GM18907 (cell line): ENCODE results near the gene CACHD1.

ENCODE experiments used
- ATAC-seq: cut with Tn5 transposase; IDR thresholded peaks from one replicate; pipeline ENCODE4 v1.9.1; 2021; ENCODE audit warnings: mild to moderate bottlenecking, moderate library complexity; ENCODE audit not compliant: unreplicated experiment

The CACHD1 gene

DNA sequence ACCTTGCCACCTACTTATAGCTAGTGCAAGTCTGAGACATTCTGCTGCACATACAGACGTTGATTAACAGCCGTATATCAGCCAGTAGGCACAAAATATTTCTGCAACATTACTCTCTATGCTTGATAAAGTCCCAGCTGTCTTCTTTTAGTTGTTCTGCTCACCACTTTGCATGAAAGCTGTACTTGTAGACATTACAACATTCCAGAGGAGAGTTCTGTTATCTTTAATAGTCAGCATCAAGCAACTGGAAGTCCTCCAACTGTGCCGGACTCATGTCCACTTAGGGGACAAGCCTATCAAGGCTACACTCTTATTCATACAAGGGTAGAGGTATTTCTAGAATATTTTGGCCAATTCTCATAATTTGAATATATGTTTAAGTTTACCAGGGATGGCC is 50.0 kb downstream of the CACHD1 start:
- no peak for ATAC-seq

DNA sequence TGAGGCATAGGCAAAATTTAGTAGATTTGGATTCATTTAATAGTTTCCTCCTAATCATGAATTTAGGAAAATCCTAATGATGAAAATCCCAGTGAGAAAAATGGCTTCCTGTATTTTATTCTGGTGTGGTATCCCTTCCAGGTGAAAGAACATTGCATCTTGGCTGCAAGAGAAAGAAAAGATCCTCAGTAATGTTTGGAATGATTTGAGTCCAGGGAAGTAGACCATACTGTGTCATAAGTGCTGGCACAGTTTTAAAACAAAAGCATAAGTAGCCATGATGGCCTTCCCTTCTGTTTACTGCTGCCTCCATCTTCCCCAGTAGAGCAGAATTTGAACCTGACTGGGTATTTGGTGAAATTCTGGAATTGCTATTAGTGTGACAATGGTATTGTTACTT is 52.8 kb downstream of the CACHD1 start:
- ATAC-seq = no peak

DNA sequence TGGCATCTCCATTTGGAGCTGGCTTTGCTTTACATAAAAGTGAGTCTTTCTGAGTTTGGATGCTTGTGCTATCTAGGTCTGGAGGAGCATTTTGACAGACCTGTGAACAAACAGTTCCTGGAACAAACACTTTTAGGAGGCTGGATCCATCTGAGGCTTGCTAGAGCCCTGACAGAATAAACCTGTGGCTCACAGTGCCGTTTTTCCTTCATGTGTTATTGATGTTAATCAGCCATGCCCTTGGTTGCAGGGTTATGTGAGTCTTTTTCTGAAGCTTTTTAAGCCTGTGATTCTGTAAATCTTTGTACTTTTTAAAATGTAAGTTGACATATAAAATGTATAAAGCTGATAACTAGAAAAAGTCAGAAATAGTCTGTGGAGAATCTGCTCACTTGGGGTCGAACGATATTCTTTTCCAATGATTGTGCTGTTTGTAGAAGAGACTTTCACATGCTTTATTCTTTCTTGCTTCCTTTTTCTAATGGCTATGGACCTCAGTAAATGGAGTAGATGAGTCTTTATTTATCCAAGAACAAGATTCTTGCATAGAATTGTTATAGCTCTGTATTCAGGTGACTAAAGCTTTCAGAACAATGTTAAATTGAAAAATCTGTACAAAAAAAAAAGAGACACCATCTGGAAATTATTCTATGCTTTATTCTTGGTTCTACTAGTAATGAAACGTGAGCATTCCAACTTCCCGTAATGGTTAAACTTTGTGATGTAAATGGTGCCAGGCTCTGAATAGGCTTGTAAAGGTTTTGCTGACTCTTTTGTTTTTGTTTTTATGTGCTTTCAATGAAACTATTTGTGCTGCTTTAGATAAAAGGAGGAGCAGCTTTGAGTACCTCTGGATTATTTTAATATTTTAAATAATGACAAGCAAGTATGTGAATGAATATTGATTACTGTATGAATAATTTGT is 53.7 kb downstream of the CACHD1 start:
- no peak for ATAC-seq

DNA sequence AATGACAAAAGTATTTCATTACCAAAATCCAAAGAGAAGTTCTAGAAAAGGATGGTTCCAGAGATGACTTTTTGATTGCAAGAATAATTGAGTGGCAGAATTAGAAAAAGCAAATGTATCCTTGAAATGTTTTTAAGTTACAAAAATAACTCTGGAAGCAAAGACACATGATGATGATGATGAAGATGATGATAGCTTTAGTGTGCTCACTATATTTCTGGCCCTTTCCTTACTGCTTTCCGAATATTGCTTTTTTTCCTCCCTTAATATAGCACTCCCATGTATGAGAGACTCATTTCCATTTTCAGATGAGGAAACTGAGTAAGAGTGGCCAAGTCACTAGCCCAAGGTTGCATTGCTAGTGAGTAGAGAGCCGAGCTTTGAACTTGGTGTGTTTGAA is 54.7 kb downstream of the CACHD1 start:
- no peak for ATAC-seq

DNA sequence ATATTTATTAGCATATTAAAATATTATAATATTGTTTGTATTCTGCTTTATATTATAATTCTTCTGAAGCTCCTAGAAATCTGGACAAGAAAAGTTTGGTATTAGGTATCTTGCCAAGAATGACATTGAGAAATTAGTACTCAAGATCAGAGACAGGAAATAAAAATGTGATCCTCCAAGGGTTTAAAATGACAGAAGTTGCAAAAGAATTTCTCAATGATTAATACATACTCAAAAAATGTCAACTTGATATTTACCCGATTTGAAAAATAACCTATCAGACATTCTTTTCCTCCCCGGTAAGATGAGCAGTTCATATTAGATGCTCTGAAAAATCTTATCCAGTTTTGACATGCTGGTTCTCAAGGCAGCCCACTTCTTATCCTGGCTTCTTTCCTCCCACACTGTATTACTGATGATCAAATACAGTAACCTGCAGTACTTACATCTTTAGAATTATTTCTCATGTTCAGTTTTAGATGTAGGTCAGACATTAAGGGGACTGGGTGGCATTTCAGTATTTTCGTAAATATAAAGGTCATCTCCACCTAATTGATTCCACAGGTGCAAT is 55.3 kb downstream of the CACHD1 start:
- ATAC-seq = no peak

DNA sequence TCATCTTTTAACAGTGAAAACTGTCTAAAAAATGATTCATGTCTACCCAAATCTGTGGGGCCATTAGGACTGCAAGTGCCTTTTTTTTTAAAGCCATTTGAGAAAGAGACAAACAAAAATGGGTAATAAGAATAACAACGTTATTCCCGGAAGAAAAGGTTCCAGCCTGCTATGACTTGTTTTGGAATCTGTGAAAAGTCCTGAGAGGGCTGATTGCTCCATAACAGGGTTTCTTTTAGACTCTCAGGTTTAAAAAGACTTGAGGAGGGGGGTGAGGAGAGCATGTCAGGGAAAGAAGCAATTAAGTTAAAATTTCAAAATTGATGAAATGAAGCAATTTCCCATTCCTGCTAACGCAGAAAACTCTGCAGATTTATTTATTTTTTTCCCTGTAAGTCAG is 56.4 kb downstream of the CACHD1 start:
- ATAC-seq = no peak

DNA sequence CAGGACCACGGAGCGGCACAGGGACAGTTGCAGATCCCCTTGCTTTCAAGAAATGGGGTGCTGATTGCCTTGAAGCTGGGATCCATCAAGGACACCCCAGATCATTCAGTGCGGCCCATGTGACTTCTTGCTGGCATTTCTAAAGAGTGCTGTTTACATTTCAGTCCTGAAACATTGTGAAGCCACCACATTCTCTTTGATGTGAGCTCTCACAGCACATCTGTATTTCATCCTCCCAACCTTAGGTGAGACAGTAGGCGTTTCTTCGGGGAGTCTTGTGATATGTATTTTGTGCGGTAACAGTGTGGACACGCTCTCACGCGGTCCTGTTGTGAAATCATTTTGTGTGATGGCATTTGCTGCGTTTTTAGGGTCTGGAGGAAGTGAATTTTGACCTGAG is 57.2 kb downstream of the CACHD1 start:
- ATAC-seq = no peak

DNA sequence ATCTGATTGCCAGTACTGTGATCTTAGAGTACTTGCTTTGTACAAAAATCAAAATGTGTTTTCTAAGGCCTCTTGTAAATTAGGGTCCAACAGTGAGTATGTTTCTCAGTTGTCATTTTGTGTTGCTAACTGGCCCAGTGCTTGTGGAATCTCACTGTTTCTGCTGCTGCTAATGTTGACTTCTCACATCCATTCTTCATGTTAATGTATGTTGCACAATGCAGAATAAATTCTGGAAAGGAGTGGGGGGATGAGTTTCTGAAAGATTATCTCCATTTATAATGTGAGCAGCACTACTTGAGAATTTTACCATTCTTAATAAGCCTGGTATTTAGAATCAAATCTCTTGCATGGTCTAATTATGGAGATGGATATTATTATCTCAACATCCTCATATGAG is 57.9 kb downstream of the CACHD1 start:
- ATAC-seq = no peak

DNA sequence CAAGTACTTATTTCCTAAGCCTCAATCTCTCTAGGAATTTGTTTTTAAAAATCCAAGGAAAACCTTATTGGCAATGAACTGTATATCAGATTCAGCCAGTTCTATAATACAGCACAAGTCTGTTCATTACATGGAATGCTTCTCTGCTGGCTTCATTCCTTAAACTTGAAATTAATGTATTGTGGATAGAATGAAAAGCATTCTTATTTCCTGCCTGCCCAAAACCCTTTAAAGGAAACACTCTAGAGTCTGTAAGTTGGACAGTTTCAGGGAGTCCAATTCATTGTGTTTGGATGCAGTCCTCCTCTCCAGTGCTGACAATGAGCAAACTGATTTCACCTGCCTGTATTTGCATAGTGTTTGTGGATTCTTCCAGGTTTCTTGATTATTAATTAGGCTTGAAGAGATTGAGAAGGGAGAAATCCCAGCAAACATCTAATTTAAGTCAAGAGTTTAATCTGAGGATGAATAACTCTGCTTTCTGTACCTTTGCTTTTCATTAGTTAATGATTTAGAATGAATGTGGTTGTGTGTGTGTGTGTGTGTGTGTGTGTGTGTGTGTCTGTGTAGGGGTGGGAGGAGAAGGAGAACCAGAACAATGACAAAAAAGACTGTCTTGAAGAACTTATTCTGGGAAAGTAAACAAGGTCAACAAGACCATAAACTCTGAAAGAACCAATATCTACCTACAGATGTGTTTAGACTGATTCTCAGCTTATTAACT is 61.2 kb downstream of the CACHD1 start:
- no peak for ATAC-seq

DNA sequence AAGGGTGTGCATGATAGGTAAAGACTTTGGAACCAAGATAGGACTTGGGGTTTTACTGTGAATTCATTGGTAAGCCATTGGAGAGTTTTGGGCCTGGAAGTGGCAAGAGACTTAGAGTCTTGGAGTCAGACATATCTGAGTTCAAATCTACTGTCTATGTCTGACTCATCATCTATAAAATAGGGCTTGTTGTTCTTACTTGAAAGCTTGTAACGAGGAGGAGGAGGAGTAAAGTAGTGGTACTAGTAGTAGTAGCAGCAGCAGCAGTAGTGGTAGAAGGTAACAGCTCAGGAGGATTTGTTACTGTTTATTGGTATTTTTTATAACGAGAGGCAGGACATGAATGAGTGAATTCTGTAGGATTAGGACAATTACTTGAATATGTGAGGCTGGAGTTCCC is 62.7 kb downstream of the CACHD1 start:
- no peak for ATAC-seq

DNA sequence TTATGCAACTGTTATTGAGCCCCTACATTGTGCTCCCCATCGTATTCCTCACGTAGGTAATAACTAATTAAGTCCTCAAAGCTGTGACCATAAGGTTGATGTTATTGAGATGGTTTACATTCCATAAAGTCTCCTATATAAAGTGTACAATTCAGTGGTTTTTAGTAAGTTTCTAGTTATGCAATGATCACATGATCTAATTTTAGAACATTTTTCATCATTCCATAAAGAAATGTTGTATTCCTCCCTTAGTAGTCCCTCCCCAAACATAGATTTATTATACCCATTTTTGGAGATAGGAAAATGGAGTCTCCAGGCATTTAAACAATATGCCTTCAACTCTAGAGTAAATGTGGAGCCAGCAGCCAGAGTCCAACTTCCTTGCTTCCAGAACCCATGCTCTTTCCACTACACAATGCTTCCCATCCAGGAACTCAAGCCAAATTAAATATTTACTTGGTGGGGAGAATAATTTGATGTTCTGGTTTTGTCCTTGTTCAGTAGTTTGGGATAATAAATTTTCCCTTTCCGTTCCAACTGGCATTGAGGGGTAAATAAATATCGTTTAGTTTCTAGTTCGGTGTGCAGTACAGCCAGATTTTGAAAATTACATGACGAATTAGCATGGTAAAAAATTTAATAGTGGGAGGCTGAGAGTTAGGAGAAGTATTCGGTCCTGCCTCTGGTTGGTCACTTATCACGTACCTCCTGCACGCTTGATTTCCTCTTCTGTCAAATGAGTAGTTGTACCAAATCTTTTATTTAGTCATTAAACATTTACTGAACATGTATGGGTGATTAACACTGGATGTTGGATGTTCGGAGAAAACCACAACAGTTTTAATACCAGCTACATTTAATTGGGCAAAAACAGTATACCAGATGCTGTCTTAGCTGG is 66.3 kb downstream of the CACHD1 start:
- ATAC-seq = no peak

DNA sequence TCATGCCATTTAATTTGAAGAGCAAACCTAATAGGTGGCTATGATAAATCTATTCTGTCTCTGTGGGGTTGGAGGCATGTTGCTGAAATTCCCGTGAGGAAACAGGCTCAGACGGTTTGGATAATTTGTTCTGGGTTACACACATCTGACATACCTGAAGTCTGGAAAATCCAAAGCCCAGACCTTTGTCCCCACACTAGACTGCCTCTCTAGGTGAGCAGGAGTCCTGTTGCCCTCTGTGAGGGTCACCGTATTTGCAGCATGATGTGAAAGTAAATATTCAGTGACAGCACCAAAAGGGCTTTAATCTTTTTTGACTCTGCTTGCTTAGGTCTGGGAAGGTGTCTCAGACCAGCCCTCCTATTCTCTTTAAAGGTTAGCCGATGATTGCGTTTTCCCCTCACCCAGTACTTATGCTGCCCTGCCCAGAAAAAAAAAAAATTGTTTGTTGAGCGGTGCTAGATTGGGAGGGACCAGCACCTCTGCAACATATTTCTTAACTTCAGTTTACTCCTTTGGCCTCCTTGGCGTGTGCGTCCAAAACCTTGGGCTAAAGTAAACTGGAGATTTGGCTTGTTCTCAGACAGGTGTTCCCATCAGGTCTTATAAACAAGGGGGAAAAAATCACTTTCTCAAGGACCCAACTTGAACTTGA is 67.0 kb downstream of the CACHD1 start:
- no peak for ATAC-seq

DNA sequence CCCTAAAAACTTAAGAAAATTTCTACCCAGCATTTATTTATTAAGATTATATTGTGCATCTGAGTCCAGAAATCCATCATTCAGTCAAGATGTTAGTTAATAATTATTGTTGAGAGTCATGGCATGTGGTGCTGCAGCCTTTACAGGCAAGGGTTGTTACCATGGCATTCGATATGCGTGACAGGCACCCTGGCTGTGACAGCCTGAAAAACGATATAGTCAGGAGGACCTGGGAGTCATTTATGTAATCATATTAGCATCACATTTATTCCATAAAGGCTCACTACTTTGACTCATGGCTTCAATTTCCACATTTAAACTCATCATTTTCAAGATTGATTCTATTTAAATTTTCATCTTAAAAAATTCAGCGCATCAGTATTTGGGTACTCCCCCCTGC is 68.0 kb downstream of the CACHD1 start:
- ATAC-seq = no peak

DNA sequence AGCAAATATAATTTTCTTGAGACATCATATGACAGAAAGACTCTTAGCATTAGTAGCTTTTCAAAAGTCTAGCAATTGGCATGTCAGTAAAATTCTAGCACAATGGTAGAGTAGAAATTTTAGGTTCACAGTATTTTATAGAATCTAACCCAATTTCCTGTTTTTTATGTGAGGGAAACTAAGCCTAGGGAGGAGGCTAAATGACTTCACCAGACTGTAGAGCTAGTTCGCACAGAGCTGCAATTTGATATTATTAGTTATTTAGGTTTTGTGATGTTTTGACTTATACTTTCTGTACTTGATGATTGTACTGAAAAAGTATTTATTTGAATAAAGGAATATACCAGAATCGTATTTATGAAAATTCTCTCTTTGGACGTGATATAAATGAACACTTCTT is 68.5 kb downstream of the CACHD1 start:
- no peak for ATAC-seq

DNA sequence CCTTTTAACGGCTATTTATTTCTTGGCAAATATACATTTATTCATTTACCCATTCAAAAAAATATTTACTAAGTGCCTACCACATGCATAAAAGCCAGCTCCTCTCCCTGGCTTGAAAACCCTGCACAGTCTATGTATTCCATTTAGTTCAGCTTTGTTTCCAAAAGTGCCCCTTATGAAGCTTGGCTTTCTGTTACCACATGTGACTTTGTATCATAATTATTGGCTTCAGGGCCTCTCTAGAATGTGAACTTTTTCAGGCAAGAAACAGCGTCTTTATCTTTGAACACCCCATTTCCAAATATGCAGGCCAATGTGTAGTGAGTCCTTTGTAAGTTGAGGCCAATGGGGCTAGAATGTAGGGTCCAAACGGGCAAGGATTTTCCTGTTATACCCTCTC is 69.4 kb downstream of the CACHD1 start:
- no peak for ATAC-seq

DNA sequence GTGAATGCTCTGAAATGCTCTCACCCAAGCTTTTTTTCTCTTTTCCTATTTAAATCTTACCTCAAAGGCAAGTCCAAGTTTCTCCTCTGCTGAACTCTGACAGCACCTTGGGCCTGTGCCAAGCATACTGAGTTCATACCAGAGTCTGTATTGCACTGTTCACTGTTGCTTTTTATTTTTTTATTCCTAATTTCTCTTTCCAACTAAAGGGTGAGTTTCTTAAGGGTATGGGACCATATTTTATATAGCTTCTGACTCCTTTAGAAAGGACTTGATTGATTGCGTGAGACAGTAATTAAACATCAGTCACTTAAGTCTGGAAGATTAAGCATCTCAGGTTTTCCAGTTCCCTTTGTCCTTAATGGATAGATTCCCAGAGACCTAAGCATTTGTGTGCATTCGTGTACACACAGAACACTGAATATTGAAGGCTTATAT is 69.9 kb downstream of the CACHD1 start:
- no peak for ATAC-seq

DNA sequence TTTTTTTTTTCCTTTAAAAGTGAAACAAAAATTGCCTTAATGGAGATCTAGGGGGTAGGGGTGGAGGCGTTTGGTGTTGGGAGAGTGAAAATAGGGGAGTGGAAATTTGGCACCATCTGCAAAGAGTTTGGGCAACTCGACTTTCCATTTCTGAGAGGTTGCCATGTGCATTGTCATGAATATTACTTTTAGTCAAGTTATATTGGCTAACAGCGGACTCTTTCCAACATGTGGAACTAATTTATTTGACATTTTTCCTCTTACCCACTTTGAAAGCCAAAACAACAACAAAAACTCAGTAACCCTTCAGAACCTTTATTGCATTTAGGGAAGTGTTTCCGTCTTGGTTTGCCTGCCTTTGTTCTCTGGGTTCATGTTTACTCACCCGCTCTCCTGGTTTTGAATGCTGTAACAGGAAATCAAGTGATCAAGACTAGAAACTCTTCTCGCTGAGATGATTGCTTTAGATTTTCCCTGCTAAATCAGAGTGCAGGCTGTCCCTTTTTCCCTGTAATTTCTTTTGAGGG is 70.4 kb downstream of the CACHD1 start:
- no peak for ATAC-seq

DNA sequence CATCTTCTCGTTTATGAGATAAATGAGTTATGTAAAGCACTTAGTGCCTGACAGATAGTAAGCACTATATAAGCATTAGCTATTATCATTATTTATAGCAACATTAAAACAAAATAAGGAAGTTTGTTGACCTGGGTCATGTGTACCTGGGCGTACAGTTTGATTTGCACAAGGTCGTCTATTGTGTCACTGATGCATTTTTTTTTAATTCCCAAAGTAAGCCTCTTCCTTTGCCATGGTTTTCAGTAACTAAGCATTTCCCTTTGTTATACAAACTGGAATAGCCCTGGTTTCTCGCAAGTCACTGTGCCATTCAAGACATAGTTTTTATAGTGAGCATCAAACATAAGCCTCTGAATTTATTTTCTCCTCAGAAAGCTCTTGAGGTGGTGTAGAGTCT is 72.2 kb downstream of the CACHD1 start:
- ATAC-seq = no peak

DNA sequence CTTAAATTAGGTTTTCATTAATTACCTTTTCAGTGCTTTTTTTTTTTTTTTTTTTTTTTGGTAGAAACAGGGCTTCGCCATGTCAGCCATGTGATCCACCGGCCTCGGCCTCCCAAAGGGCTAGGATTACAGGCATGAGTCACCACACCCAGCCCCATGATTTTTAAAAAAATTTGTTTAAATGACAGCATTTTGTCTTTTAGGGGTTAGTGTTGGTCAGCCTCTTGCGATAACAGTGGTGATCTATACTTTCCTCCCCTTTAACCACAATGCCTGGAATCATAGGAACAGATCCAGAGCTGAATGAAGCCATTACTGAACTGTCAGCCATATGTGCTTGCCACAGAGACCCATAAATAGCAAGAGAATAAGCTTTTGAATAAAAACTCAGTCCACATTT is 73.9 kb downstream of the CACHD1 start:
- no peak for ATAC-seq
